GM18526 (cell line): Measurements from ENCODE around the gene DLST.

Experiments used
- POLR2A ChIP-seq: IDR thresholded peaks from 3 replicates; pipeline ENCODE4 v1.6.1; 2011; ENCODE audit not compliant: insufficient read length; ENCODE audit errors: extremely low read depth

Gene DLST

DNA sequence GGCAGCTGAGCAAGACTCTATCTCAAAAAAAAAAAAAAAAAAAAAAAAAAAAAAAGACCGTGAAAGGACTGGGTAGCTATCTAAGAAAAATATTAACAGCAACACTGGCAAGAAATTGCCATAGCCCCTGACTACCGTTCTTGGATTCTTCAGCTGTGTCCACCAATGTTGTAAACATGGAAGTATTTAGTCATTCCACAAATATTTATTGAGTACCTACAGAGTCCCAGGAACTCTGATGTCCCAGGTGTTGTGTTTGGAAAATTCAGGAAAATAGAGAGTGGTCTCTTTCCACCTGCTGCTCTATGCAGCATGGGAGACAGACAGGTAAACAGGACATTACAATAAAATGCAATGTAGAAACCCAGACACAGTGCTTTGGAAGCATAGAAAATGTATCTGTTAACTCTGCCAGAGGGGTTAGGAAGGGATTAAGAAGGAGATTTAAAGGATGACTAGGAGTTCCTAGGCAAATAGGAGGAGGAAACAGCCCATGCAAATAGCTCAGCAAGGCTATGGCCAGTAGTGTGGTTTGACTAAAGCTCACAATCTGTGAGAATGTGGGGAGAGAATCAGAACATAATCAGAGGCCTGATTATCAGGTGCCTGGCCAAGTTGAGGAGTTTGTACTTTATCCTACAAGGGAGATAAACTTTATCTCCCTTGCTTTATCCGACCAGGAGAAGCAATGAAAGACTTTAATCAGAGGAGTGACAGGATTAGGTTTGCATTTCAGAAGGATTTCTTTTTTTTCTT, 2.1 kb upstream of the DLST start:
- no peak for TF ChIP-seq POLR2A

DNA sequence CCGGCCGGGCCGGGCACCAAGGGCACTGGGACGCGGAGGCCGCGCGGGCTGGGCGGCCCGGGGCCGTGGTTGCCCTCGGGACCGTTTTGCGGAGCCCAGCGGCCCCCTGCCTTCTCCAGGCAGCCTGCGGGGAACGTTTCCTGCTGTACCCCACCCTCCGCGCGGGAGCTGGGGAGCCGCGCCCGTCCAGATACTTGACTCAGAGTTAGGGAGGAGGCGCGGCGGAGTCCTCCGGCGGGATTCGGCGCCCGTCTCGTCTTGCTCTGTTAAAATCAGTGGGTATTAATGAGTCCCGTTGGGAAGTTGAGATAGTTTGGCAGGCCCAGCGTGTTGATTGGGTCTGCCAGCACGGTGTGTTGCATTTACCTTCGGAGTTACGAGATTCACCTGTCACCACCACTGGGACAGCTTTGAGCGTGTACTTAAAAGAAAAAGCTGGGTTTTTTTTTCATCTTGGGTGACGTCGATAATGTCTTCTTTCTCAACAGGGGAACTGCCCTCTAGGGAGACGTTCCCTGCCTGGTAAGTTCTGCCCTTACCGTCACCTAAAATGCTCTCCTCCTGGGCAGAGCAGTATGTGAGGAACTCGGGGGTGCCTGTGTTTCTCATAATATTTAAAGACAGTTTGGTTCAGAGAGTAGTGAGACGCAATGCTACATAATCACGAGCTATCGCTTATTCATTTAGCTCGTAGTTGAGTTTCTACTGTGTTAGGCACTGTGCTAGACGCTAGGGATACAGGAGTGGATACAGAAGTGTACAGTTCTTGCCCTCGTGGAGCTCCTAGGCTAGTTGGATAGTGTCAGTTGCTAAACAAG, 596 bp downstream of the DLST start:
- TF ChIP-seq POLR2A, result no peak

- TF ChIP-seq POLR2A, result no peak
Measured at GRCh38 chr14:74886001-74886400, 4.3 kb downstream of the DLST start.

DNA sequence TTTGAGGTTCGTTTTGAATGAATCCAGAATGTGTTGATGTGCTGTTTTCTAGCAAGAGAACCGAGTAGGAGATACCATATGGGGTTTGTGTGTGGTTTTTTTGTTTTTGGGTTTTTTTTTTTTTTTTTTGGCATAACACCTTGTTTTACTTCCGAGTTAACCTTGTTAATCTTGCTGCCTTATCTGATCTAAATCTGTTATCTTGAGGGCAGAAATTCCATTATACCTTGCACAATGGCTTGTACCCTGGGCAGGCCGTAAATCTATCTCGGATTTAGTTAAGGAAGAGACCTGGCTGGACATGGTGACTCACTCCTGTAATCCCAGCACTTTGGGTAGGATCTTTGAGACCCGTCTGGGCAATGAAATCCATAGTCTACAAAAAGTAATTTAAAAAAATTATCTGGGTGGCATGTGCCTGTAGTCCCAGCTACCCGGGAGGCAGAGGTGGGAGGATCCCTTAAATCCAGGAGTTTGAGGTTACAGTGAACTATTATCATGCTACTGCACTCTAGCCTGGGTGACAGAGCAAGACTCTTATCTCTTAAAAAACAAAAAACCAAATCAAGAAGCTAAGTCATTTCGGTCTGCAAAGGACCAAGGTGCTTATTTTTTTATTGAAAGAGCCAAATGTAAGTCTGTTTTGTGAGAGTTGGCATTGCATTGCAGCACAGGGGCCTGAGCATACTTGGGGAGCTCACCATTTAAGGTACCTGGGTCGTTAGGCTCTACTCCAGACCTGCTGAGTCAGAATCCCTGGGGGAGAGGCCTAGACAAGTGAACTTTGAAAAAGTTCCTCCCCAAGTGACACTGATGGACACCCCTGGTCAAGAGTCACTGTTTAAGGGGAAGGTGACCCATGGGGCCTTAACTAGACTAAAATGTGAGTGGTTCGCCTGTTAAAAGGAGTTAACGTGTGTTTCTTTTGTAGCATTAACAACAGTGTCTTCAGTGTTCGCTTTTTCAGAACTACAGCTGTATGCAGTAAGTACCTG, 6.7 kb downstream of the DLST start:
- TF ChIP-seq POLR2A, result no peak

- no peak for TF ChIP-seq POLR2A
Measured at GRCh38 chr14:74890262-74890661, 8.5 kb downstream of the DLST start.

DNA sequence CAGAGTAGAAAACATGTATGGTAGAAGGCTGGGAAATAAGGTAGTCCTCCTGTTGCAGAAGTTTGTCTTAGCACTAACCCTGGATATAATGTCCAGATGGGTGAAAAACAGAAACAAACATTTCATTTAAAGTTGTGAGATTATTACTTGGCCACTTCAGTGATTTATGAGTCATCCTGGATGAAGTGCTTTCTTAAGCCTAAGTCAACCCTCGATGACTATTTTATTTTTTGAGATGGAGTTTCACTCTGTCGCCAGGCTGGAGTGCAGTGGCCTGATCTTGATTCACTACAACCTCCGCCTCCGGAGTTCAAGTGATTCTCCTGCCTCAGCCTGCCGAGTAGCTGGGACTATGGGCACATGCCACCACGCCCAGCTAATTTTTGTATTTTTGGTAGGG, 10.2 kb downstream of the DLST start:
- TF ChIP-seq POLR2A, result no peak

GRCh38 chr14:74892745-74893144, 11.0 kb downstream of the DLST start:
- no peak for TF ChIP-seq POLR2A

DNA sequence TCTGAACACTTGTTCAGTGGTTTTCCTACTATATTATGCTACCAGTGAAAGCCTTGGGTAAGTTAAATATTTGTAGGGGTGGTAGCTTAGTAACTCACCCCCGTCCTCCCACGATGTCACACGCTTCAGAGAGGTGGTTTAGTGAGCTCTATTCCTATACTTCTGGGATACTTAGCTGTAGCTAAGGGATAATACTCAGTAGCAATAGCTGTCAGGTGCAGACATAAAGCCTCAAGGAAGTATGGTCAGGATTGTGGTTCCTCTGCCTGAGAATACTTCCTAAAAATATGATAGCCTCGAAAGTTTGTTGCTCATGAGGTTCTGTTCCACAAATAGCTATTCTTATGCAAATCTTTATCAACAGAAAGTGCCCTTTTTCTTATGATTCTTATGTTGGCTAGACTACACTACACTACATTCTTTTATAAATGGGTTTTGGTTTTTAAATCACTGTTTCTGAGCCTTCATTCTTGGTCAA, 11.9 kb downstream of the DLST start:
- TF ChIP-seq POLR2A, result no peak

- no peak for TF ChIP-seq POLR2A
Measured at GRCh38 chr14:74896400-74896799, 14.7 kb downstream of the DLST start.

- TF ChIP-seq POLR2A, result no peak
Measured at GRCh38 chr14:74897642-74898041, 15.9 kb downstream of the DLST start.

DNA sequence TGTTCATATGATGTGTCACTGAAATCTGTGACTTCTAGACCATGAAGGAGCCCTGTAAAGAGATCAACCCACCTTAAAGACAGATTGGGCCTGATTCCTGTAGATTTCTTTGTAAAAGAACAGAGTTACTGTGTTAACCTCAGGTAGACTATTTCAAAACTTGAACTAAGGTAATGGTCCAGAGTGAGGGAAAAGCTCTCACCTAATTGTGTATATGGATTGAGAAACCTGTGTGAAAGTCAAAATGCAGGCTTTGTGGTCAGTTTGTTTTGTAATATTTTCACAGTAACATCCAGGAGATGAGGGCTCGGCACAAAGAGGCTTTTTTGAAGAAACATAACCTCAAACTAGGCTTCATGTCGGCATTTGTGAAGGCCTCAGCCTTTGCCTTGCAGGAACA, 16.4 kb downstream of the DLST start:
- TF ChIP-seq POLR2A, result no peak

DNA sequence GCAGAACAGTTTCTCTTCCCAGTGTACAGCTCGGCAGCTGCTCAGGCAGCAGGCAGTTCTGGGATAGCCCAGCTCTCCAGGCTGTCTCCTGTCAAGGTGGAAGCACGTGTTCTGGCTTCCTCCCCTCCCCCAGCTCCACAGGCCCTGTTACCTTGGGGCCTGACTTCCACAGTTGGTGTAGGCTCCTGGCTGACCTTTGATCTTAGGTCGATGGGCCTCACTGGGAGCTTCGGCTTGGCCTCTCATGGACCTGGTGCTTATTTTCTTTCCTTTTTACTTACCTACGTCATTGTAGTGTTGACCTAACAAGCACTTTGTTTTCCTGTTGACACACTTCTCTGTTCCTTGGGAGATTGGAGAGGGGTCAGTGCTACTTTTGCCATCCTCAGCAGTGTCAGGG, 17.0 kb downstream of the DLST start:
- no peak for TF ChIP-seq POLR2A

DNA sequence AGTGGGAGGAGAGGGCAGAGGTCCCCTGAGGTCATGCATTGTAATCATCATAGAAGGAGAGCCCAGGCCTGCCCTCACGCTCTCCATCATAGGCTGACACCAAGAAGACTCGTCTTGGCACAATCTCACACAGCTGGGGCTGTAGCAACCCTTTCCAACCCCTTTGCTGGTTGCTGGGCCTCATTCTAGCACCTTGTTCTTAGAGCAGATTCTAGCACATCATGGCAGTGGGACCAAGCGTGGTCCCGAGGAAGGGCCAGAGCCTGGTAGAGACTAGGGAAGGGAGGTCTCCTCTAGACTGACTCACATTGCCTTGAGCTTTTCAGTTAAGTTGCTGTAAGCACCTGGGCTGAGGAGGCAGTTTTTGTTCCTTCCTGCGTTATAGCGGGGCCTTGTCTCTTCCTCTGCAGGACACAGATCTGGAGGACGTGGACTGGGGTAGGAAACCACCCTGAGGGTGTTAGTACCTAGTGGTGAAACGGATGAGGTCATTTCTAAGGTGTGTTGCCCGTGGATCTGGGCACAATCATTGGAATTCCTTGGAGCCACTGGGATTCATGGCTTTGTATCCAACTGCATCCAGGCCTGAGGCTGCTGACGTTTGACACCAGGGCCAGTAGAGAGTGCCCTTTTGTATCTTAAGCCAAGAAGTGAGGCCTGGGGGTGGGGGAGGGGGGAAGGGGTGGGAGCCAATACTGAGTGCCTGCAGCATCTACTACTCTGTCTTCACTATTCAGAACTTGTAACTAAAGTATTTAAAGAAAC, 21.4 kb downstream of the DLST start:
- TF ChIP-seq POLR2A, result no peak
